ENCODE data around the gene KMT2E. TPM values are rescaled to one million over a fixed set of nuclear protein-coding genes. Genes with fewer than 3 reads are reported as not detected.
A peak's percentile ranks its signal among the peaks of the same experiment; 100 is the strongest.
"Not testable (repeated sequence)": the region's sequence is repeated elsewhere in the genome, so short reads cannot be mapped to it uniquely, and the experiment has no call there.

Gene KMT2E
- total RNA-seq, 2 experiments from 2014 or later: 295 to 296 TPM

DNA sequence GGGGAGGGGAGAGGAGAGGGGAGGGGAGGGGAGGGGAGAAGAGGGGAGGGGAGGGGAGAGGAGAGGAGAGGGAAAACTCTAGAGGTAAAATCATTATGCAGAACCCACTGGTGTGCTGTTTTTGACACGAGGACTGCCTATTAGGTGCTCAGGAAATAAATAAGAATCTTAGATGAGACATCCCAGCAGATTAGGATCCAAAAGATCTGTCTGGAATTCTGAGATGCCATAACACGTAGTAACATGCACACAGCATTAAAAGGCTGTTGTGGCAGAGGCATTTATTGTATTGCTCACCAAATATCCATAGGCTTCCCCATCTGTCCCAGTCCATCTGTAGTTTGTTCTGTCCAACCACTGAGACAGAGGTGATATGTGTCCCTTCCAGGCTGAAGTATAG lies 40.8 kb upstream of the KMT2E start:
- Mint-ChIP-seq H3K27me3 (no peaks in the 10 kb centered on the region), H3K9me3 (no peaks in the 10 kb centered on the region), H3K36me3 (ENCODE audit: low read depth) (no peaks in the 10 kb centered on the region), H3K4me3 (no peak overlapping the region), H3K4me1 (ENCODE audit: low read depth) (no peaks in the 10 kb centered on the region), H3K27ac (no peak overlapping the region)
- no peaks in the 10 kb centered on the region for H3K9me3 ChIP-seq (ENCODE audit: control insufficient read depth in 1 of 2, insufficient read depth in 1 of 2, low read length in 2 of 2)
- H3K27me3 ChIP-seq (ENCODE audit: control insufficient read depth in 1 of 2, insufficient read depth in 2 of 2, low read length in 2 of 2): no peaks in the 10 kb centered on the region
- no peak for DNase-seq
- intact Hi-C loops (cut with DNase I, micrococcal nuclease): no loop called here
- no peak for ATAC-seq (ENCODE audit: poor library complexity)
- H3K27ac ChIP-seq (ENCODE audit: low read depth in 1 of 2, low read length in 2 of 2): no peak overlapping the region
- H3K36me3 ChIP-seq (ENCODE audit: insufficient read depth, low read length): peaks cover 4% of the 10 kb centered on the region
- H3K4me1 ChIP-seq (ENCODE audit: insufficient read depth, low read length): no peaks in the 10 kb centered on the region
- H3K4me3 ChIP-seq (ENCODE audit: low read length): no peak overlapping the region
- TF ChIP-seq, protein P1, sequence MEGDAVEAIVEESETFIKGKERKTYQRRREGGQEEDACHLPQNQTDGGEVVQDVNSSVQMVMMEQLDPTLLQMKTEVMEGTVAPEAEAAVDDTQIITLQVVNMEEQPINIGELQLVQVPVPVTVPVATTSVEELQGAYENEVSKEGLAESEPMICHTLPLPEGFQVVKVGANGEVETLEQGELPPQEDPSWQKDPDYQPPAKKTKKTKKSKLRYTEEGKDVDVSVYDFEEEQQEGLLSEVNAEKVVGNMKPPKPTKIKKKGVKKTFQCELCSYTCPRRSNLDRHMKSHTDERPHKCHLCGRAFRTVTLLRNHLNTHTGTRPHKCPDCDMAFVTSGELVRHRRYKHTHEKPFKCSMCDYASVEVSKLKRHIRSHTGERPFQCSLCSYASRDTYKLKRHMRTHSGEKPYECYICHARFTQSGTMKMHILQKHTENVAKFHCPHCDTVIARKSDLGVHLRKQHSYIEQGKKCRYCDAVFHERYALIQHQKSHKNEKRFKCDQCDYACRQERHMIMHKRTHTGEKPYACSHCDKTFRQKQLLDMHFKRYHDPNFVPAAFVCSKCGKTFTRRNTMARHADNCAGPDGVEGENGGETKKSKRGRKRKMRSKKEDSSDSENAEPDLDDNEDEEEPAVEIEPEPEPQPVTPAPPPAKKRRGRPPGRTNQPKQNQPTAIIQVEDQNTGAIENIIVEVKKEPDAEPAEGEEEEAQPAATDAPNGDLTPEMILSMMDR (IDR thresholded peaks at IDR 0.05): no peak
- ChIA-PET POLR2A (no interaction called here), CTCF (interaction anchor here (1.7 kb wide), 1 partner anchor 8 kb away, joined by 4 read pairs; no protein-coding TSS in a partner anchor)

DNA sequence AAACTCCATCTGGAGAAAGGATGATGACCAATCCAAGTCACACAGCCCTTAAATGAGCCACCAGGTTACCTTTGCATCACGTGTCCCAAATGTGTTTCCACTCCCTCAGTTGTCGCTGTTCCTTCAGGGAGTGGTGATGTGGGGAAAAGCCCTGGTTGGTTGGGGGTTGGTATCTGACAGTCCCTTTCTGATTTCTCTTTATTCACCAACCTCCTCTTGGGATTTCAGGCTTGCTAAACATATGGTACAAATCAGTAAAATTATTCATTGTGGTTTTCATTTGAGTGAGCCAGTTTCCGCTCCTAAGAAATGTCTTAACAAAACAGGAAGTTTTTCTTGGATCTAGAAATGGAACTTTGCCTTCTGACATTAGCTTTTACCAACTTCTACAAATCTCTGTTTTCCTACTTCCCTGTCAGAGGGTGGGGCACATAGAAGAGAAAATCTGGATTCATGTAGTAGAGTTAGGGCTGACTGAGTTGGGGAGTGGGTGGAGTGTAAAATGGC lies 40.0 kb upstream of the KMT2E start:
- Histone ChIP-seq H3K9me3 (ENCODE audit: control insufficient read depth in 1 of 2, insufficient read depth in 1 of 2, low read length in 2 of 2) (no peaks in the 10 kb centered on the region), H3K27ac (ENCODE audit: low read depth in 1 of 2, low read length in 2 of 2) (no peak overlapping the region), H3K36me3 (ENCODE audit: insufficient read depth, low read length) (peaks cover 4% of the 10 kb centered on the region), H3K4me1 (ENCODE audit: insufficient read depth, low read length) (no peaks in the 10 kb centered on the region), H3K4me3 (ENCODE audit: low read length) (no peak overlapping the region), H3K27me3 (ENCODE audit: control insufficient read depth in 1 of 2, insufficient read depth in 2 of 2, low read length in 2 of 2) (no peaks in the 10 kb centered on the region)
- Mint-ChIP-seq H3K27me3 (no peaks in the 10 kb centered on the region), H3K36me3 (ENCODE audit: low read depth) (no peaks in the 10 kb centered on the region), H3K27ac (no peak overlapping the region), H3K4me3 (no peak overlapping the region), H3K4me1 (ENCODE audit: low read depth) (no peaks in the 10 kb centered on the region), H3K9me3 (no peaks in the 10 kb centered on the region)
- intact Hi-C loops (cut with DNase I, micrococcal nuclease): no loop called here
- DNase-seq (peak in 2 of 14 experiments; percentile 43 to 58), ATAC-seq (ENCODE audit: poor library complexity) (no peak)
- TF ChIP-seq, protein P1 (IDR thresholded peaks at IDR 0.05): no peak
- POLR2A ChIA-PET: no interaction called here
- CTCF ChIA-PET: no interaction called here

DNA sequence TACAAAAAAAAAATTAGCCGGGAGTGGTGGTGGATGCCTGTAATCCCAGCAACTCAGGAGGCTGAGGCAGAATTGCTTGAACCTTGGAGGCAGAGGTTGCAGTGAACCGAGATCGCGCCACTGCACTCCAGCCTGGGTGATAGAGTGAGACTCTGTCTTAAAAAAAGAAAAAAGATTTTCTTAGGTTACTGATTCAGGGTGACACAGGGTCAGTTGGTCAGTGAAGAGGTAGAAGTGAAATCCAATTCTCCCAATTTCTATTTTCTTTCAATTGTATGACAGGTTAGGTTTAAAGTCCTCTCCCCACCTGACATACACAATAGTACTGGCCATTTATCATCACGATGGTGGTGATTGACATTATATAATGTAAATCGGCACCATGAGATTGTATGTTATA lies 38.5 kb upstream of the KMT2E start:
- H3K4me1 Mint-ChIP-seq (ENCODE audit: low read depth); H3K36me3 ChIP-seq (ENCODE audit: insufficient read depth, low read length); POLR2A ChIA-PET; H3K27ac Mint-ChIP-seq; H3K9me3 ChIP-seq (ENCODE audit: control insufficient read depth in 1 of 2, insufficient read depth in 1 of 2, low read length in 2 of 2); CTCF ChIA-PET; H3K27ac ChIP-seq (ENCODE audit: low read depth in 1 of 2, low read length in 2 of 2); H3K27me3 ChIP-seq (ENCODE audit: control insufficient read depth in 1 of 2, insufficient read depth in 2 of 2, low read length in 2 of 2); H3K36me3 Mint-ChIP-seq (ENCODE audit: low read depth); H3K4me3 ChIP-seq (ENCODE audit: low read length); H3K4me1 ChIP-seq (ENCODE audit: insufficient read depth, low read length); H3K9me3 Mint-ChIP-seq; H3K27me3 Mint-ChIP-seq; H3K4me3 Mint-ChIP-seq; ATAC-seq (ENCODE audit: poor library complexity); DNase-seq: not testable (repeated sequence)
- intact Hi-C loops (cut with DNase I, micrococcal nuclease): loop anchor here in 1 of 2 experiments (5.0 kb wide), 1 partner anchor 452 kb away; no protein-coding TSS in a partner anchor
